Naive thymus-derived CD4-positive, alpha-beta T cell (primary cell): ENCODE data around the gene LEMD3. TPM values are rescaled to one million over a fixed set of nuclear protein-coding genes. Genes with fewer than 3 reads are reported as not detected.

Experiments
- ATAC-seq: fragments of 150-1000 bp; cut with Tn5 transposase; 2 replicates; pipeline ENCODE4 v1.10.0; 2021; ENCODE audit warnings: mild to moderate bottlenecking, moderate library complexity
- CTCF ChIA-PET: fragments of 350-600 bp; sonication (Branson Sonifier 250); formaldehyde crosslinking; loops from one replicate; lab custom pipeline; 2021; ENCODE audit warnings: antibody characterized with exemption; lab: Charles Lee
- POLR2A ChIA-PET: fragments of 350-600 bp; sonication (Branson Sonifier 250); formaldehyde crosslinking; loops from one replicate; lab custom pipeline; 2021; ENCODE audit warnings: antibody characterized with exemption, inconsistent platforms; lab: Charles Lee
- DNase-seq, 9 donors: peaks; one replicate each; pipeline versions ENCODE4 v3.0.0 to v3.0.0-alpha.2; 2020 to 2022; ENCODE audit warnings: mixed read lengths in 1 of 9
- H3K27ac ChIP-seq: one replicate; pipeline ENCODE4 v1.7.0; 2013; ENCODE audit warnings: mild to moderate bottlenecking, low read depth, low read length, moderate library complexity
- H3K27me3 ChIP-seq, 2 donors: one replicate each; pipeline ENCODE4 v1.7.0; 2013; ENCODE audit warnings: low read length in 2 of 2, mild to moderate bottlenecking in 2 of 2, moderate library complexity in 2 of 2; ENCODE audit not compliant: control insufficient read depth in 2 of 2, insufficient read depth in 2 of 2
- H3K36me3 ChIP-seq, 3 experiments: 1 replicate in 2 of 3; 2 replicates in 1 of 3; pipeline ENCODE4 v1.7.0; 2013; ENCODE audit warnings: low read length in 3 of 3, mild to moderate bottlenecking in 3 of 3, moderate library complexity in 1 of 3; ENCODE audit not compliant: insufficient read depth in 3 of 3, control insufficient read depth in 2 of 3
- H3K4me1 ChIP-seq, 2 donors: one replicate each; pipeline ENCODE4 v1.7.0; 2013; ENCODE audit warnings: low read length in 2 of 2, mild to moderate bottlenecking in 2 of 2, moderate library complexity in 1 of 2; ENCODE audit not compliant: control insufficient read depth in 2 of 2, insufficient read depth in 2 of 2
- H3K4me3 ChIP-seq: 2 replicates; pipeline ENCODE4 v1.7.0; 2013; ENCODE audit warnings: mild to moderate bottlenecking, low read length
- H3K9me3 ChIP-seq, 3 experiments: 1 replicate in 2 of 3; 2 replicates in 1 of 3; pipeline ENCODE4 v1.7.0; 2013; ENCODE audit warnings: low read length in 3 of 3; ENCODE audit not compliant: control insufficient read depth in 2 of 3
- H3K27ac Mint-ChIP-seq, 9 donors: one replicate each; pipeline ENCODE4 v1.8.0; 2020 to 2022; ENCODE audit warnings: mixed read lengths in 9 of 9, mild to moderate bottlenecking in 8 of 9, moderate library complexity in 5 of 9, inconsistent platforms in 2 of 9
- H3K27me3 Mint-ChIP-seq, 5 donors: one replicate each; pipeline ENCODE4 v1.8.0; 2021 to 2022; ENCODE audit warnings: mixed read lengths in 5 of 5, mild to moderate bottlenecking in 1 of 5
- H3K36me3 Mint-ChIP-seq, 5 donors: one replicate each; pipeline ENCODE4 v1.8.0; 2020 to 2022; ENCODE audit warnings: mixed read lengths in 5 of 5, mild to moderate bottlenecking in 3 of 5, inconsistent platforms in 1 of 5
- H3K4me1 Mint-ChIP-seq, 7 donors: one replicate each; pipeline ENCODE4 v1.8.0; 2020 to 2022; ENCODE audit warnings: mixed read lengths in 7 of 7, mild to moderate bottlenecking in 3 of 7, inconsistent platforms in 1 of 7
- H3K4me3 Mint-ChIP-seq, 10 donors: one replicate each; pipeline ENCODE4 v1.8.0; 2020 to 2022; ENCODE audit warnings: mild to moderate bottlenecking in 10 of 10, mixed read lengths in 10 of 10, moderate library complexity in 6 of 10, inconsistent platforms in 2 of 10
- H3K9me3 Mint-ChIP-seq, 11 donors: one replicate each; pipeline ENCODE4 v1.8.0; 2020 to 2022; ENCODE audit warnings: mixed read lengths in 11 of 11, mild to moderate bottlenecking in 4 of 11, inconsistent platforms in 1 of 11, moderate library complexity in 1 of 11
- intact Hi-C, 2 donors: fragments of 100-400 bp; cut with micrococcal nuclease; formaldehyde crosslinking; loops; one replicate each; pipeline ENCODE4 v1.15.1; 2023
- polyA plus RNA-seq, 2 donors: library from polyadenylated mRNA; unstranded; fragments of 300-500 nt; fragmentation: Illumina TruSeq; gene quantifications; one replicate each; pipeline ENCODE4 v1.2.3, GENCODE V29; 2021
- total RNA-seq, 6 experiments: library from RNA in 5 of 6; stranded (reverse) in 5 of 6; gene quantifications; 1 replicate in 5 of 6; 2 replicates in 1 of 6; pipeline ENCODE4 v1.2.3 and lab custom pipeline; 2021 to 2026

LEMD3 gene
- total and polyA plus RNA-seq, 7 experiments from 2014 or later: 33.3 to 60.1 (median 52.2) TPM

GRCh38 chr12:65259501-65259900 lies 90.1 kb downstream of the LEMD3 start:
- no peaks in the 10 kb centered on the region for H3K36me3 ChIP-seq
- Mint-ChIP-seq H3K4me3 (no peak overlapping the region), H3K4me1 (no peaks in the 10 kb centered on the region), H3K27me3 (peaks cover 3 to 16% (median 14%) of the 10 kb centered on the region in 5 donors), H3K27ac (no peak overlapping the region), H3K36me3 (no peaks in the 10 kb centered on the region), H3K9me3 (no peaks in the 10 kb centered on the region)
- H3K4me3 ChIP-seq: no peak overlapping the region
- DNase-seq (no peak), ATAC-seq (no peak)
- H3K9me3 ChIP-seq: no peaks in the 10 kb centered on the region
- POLR2A ChIA-PET: no interaction called here
- intact Hi-C loops: no loop called here
- CTCF ChIA-PET: no interaction called here
- no peak overlapping the region for H3K27ac ChIP-seq
- H3K4me1 ChIP-seq: no peaks in the 10 kb centered on the region
- no peaks in the 10 kb centered on the region for H3K27me3 ChIP-seq

- Mint-ChIP-seq H3K36me3 (peaks cover 0 to 6% (median 0%) of the 10 kb centered on the region in 5 donors), H3K4me1 (no peaks in the 10 kb centered on the region), H3K27ac (no peak overlapping the region), H3K27me3 (peaks cover 13 to 33% (median 22%) of the 10 kb centered on the region in 5 donors), H3K9me3 (no peaks in the 10 kb centered on the region), H3K4me3 (no peak overlapping the region)
- intact Hi-C loops: no loop called here
- ATAC-seq (no peak), DNase-seq (no peak)
- ChIA-PET POLR2A (no interaction called here), CTCF (no interaction called here)
- Histone ChIP-seq H3K27me3 (no peaks in the 10 kb centered on the region), H3K4me3 (no peak overlapping the region), H3K27ac (no peak overlapping the region), H3K4me1 (no peaks in the 10 kb centered on the region), H3K9me3 (no peaks in the 10 kb centered on the region), H3K36me3 (no peaks in the 10 kb centered on the region)
Observed at GRCh38 chr12:65263777-65264176, 94.4 kb downstream of the LEMD3 start.

DNA sequence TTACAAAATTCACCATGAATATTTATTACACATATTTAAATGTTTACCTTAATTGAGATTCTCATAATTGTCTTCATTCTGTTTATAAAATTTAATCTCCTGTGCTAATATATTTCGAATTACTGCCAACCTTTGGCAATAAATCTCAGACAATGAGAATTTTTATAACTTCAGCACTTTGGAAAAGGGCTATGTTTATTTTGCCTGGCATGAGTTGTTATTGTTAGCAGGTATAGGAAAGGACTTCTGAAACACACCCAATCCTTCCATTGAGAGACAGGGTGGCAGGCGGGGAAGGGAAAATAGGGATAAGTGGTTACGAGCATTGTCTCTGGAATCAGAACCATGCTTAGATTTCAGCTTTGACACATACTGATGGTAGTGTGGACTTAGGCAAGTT lies 97.0 kb downstream of the LEMD3 start:
- peaks cover 0 to 6% (median 0%) of the 10 kb centered on the region in 5 donors for H3K36me3 Mint-ChIP-seq
- no peak overlapping the region for H3K27ac Mint-ChIP-seq
- no peaks in the 10 kb centered on the region for H3K36me3 ChIP-seq
- DNase-seq (no peak), ATAC-seq (no peak)
- H3K4me1 Mint-ChIP-seq: no peaks in the 10 kb centered on the region
- no peak overlapping the region for H3K4me3 Mint-ChIP-seq
- ChIA-PET CTCF (no interaction called here), POLR2A (no interaction called here)
- H3K4me1 ChIP-seq: no peaks in the 10 kb centered on the region
- no peaks in the 10 kb centered on the region for H3K9me3 ChIP-seq
- no peaks in the 10 kb centered on the region for H3K9me3 Mint-ChIP-seq
- no peaks in the 10 kb centered on the region for H3K27me3 ChIP-seq
- no peak overlapping the region for H3K4me3 ChIP-seq
- no peak overlapping the region for H3K27ac ChIP-seq
- intact Hi-C loops: no loop called here
- H3K27me3 Mint-ChIP-seq: peaks cover 12 to 31% (median 20%) of the 10 kb centered on the region in 5 donors

GRCh38 chr12:65269603-65270002 lies 100.2 kb downstream of the LEMD3 start:
- intact Hi-C loops: no loop called here
- Histone ChIP-seq H3K36me3 (no peaks in the 10 kb centered on the region), H3K4me3 (no peak overlapping the region), H3K27ac (no peak overlapping the region), H3K27me3 (no peaks in the 10 kb centered on the region), H3K9me3 (no peaks in the 10 kb centered on the region), H3K4me1 (no peaks in the 10 kb centered on the region)
- no peak overlapping the region for H3K27ac Mint-ChIP-seq
- no peak overlapping the region for H3K4me3 Mint-ChIP-seq
- ATAC-seq (no peak), DNase-seq (no peak)
- peaks cover 0 to 6% (median 0%) of the 10 kb centered on the region in 5 donors for H3K36me3 Mint-ChIP-seq
- H3K27me3 Mint-ChIP-seq: peaks cover 26 to 36% (median 33%) of the 10 kb centered on the region in 5 donors
- ChIA-PET POLR2A (no interaction called here), CTCF (no interaction called here)
- H3K9me3 Mint-ChIP-seq: peaks cover 0 to 3% (median 0%) of the 10 kb centered on the region in 11 donors
- H3K4me1 Mint-ChIP-seq: no peaks in the 10 kb centered on the region

DNA sequence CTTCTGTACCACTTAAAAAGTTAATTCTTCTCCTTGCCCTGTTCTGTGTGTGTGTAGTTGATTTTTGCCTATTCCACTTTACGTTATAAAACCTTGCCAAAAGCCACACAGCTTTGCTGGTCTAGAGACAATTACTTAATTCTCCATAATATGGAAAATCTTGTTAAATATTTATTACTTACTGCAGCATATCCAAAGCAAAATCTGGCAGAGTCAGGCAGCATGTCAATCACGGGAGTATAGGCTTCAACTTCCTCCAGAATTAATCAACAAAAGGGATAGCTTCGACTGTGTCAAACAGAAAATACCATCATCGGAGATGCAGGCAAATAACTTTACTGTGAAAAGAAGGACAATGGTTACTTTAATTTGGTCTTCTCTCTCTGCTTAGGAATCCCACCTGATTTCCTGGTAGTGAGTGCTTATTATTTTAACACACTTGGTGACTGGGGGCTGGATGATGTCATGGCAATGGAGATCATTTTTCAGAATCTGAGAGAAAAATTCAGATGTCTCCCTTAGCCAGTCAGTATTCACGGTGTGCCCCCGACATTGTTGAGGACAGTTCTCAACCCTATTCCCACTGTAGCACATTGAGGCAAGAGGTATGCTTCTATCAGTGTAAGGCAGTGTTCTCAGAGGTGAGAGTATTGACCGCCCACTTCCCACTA lies 105.4 kb downstream of the LEMD3 start:
- Histone ChIP-seq H3K27ac (no peak overlapping the region), H3K4me3 (no peak overlapping the region), H3K4me1 (no peaks in the 10 kb centered on the region), H3K36me3 (no peaks in the 10 kb centered on the region), H3K9me3 (no peaks in the 10 kb centered on the region), H3K27me3 (no peaks in the 10 kb centered on the region)
- Mint-ChIP-seq H3K27me3 (peaks cover 45 to 59% (median 54%) of the 10 kb centered on the region in 5 donors), H3K4me1 (peaks cover 2 to 13% (median 5%) of the 10 kb centered on the region in 7 donors), H3K27ac (no peak overlapping the region), H3K4me3 (no peak overlapping the region), H3K9me3 (peaks cover 0 to 3% (median 0%) of the 10 kb centered on the region in 11 donors), H3K36me3 (no peaks in the 10 kb centered on the region)
- ChIA-PET CTCF (no interaction called here), POLR2A (no interaction called here)
- DNase-seq (no peak), ATAC-seq (no peak)
- intact Hi-C loops: no loop called here

DNA sequence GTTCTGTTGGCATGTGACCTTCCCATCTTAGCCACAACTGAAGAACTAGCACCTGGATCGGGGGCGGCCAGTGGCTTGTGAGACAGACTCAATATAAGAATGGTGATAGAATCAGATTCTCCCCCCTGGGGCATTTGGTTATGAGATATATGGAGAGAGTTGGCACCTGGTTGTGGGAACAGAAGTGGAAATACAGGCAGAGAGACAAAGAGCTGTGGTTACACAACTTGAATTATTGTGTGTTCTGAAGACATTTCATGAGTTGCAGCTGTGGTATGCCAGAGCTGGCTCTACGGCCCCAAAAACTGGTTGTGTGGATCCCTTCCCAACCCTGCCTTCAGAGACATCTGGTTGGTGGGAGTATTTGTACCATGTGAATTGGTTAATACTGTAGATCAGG lies 106.2 kb downstream of the LEMD3 start:
- H3K27ac Mint-ChIP-seq: no peak overlapping the region
- ChIA-PET CTCF (no interaction called here), POLR2A (no interaction called here)
- Histone ChIP-seq H3K36me3 (no peaks in the 10 kb centered on the region), H3K4me1 (no peaks in the 10 kb centered on the region), H3K4me3 (no peak overlapping the region), H3K27me3 (peaks cover 0 to 5% of the 10 kb centered on the region in 2 donors), H3K27ac (no peak overlapping the region), H3K9me3 (no peaks in the 10 kb centered on the region)
- no peak for DNase-seq
- no peaks in the 10 kb centered on the region for H3K36me3 Mint-ChIP-seq
- no peak overlapping the region for H3K4me3 Mint-ChIP-seq
- intact Hi-C loops: no loop called here
- H3K27me3 Mint-ChIP-seq: peaks cover 54 to 66% (median 56%) of the 10 kb centered on the region in 5 donors
- no peak for ATAC-seq
- H3K4me1 Mint-ChIP-seq: peaks cover 2 to 16% (median 5%) of the 10 kb centered on the region in 7 donors
- peaks cover 0 to 3% (median 0%) of the 10 kb centered on the region in 11 donors for H3K9me3 Mint-ChIP-seq

- Mint-ChIP-seq H3K9me3 (peaks cover 0 to 3% (median 0%) of the 10 kb centered on the region in 11 donors), H3K4me3 (no peak overlapping the region), H3K27ac (no peak overlapping the region), H3K27me3 (peaks cover 65 to 72% (median 67%) of the 10 kb centered on the region in 5 donors), H3K36me3 (no peaks in the 10 kb centered on the region), H3K4me1 (peaks cover 2 to 16% (median 5%) of the 10 kb centered on the region in 7 donors)
- Histone ChIP-seq H3K4me3 (no peak overlapping the region), H3K36me3 (no peaks in the 10 kb centered on the region), H3K27me3 (peaks cover 0 to 5% of the 10 kb centered on the region in 2 donors), H3K9me3 (no peaks in the 10 kb centered on the region), H3K4me1 (no peaks in the 10 kb centered on the region), H3K27ac (no peak overlapping the region)
- DNase-seq (no peak), ATAC-seq (no peak)
- intact Hi-C loops: no loop called here
- ChIA-PET CTCF (no interaction called here), POLR2A (no interaction called here)
Observed at GRCh38 chr12:65276916-65277530, 107.6 kb downstream of the LEMD3 start.
